Sigmoid colon (tissue), 4 donors: ENCODE measurements around the gene SELENOV.

Experiments used
- POLR2A ChIP-seq, 2 donors: fragments of 450-650 bp; IDR thresholded peaks; one replicate each; pipeline ENCODE4 v1.6.1; 2016; ENCODE audit warnings: antibody characterized with exemption in 2 of 2, mild to moderate bottlenecking in 2 of 2, moderate library complexity in 2 of 2
- POLR2AphosphoS5 ChIP-seq, 4 donors: sonication (generic); formaldehyde crosslinking; IDR thresholded peaks; one replicate each; pipeline ENCODE4 v1.6.1; 2017; ENCODE audit warnings: antibody characterized with exemption in 4 of 4
- TF ChIP-seq, protein P1 (sequence below), 4 experiments: fragments of 450-650 bp in 3 of 4; fragments of 200-600 bp in 1 of 4; IDR thresholded peaks; one replicate each; pipeline ENCODE4 v1.5.1; 2016 to 2019; ENCODE audit warnings: antibody characterized with exemption in 4 of 4, mild to moderate bottlenecking in 3 of 4, moderate library complexity in 2 of 4

GRCh38 chr19:39492225-39492624 lies 22.7 kb upstream of the SELENOV start:
- TF ChIP-seq, protein P1, sequence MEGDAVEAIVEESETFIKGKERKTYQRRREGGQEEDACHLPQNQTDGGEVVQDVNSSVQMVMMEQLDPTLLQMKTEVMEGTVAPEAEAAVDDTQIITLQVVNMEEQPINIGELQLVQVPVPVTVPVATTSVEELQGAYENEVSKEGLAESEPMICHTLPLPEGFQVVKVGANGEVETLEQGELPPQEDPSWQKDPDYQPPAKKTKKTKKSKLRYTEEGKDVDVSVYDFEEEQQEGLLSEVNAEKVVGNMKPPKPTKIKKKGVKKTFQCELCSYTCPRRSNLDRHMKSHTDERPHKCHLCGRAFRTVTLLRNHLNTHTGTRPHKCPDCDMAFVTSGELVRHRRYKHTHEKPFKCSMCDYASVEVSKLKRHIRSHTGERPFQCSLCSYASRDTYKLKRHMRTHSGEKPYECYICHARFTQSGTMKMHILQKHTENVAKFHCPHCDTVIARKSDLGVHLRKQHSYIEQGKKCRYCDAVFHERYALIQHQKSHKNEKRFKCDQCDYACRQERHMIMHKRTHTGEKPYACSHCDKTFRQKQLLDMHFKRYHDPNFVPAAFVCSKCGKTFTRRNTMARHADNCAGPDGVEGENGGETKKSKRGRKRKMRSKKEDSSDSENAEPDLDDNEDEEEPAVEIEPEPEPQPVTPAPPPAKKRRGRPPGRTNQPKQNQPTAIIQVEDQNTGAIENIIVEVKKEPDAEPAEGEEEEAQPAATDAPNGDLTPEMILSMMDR (IDR thresholded peaks at IDR 0.05) = no peak
- TF ChIP-seq POLR2A (IDR thresholded peaks at IDR 0.05) (no peak), POLR2AphosphoS5 (IDR thresholded peaks at IDR 0.05) (no peak)
